Stomach smooth muscle (tissue), 2 donors: Measurements from ENCODE around the gene CATSPERZ.

Experiments used
- H3K27ac ChIP-seq: one replicate; pipeline ENCODE4 v1.7.0; 2013; ENCODE audit warnings: mild to moderate bottlenecking, low read length, inconsistent platforms
- H3K27me3 ChIP-seq, 2 donors: one replicate each; pipeline ENCODE4 v1.7.0; 2013; ENCODE audit warnings: low read length in 2 of 2; ENCODE audit not compliant: insufficient read depth in 2 of 2, control insufficient read depth in 1 of 2
- H3K36me3 ChIP-seq, 2 donors: one replicate each; pipeline ENCODE4 v1.7.0; 2013; ENCODE audit warnings: low read length in 2 of 2; ENCODE audit not compliant: control insufficient read depth in 2 of 2, insufficient read depth in 2 of 2
- H3K4me1 ChIP-seq: one replicate; pipeline ENCODE4 v1.7.0; 2013; ENCODE audit warnings: low read length; ENCODE audit not compliant: control insufficient read depth, insufficient read depth
- H3K4me3 ChIP-seq, 2 donors: one replicate each; pipeline ENCODE4 v1.7.0; 2013; ENCODE audit warnings: low read length in 2 of 2
- H3K9ac ChIP-seq, 2 donors: one replicate each; pipeline ENCODE4 v1.7.0; 2013; ENCODE audit warnings: low read length in 2 of 2, mild to moderate bottlenecking in 1 of 2
- H3K9me3 ChIP-seq, 2 donors: one replicate each; pipeline ENCODE4 v1.7.0; 2013; ENCODE audit warnings: low read length in 2 of 2; ENCODE audit not compliant: control insufficient read depth in 2 of 2
- donor health status: healthy.
- donor health status: Pancreatic carcinoma.

CATSPERZ gene

GRCh38 chr11:64265176-64266160 lies 34.7 kb upstream of the CATSPERZ start:
- Histone ChIP-seq H3K4me3 (no peak overlapping the region), H3K9ac (no peak overlapping the region), H3K36me3 (peaks cover 12 to 27% of the 10 kb centered on the region in 2 donors), H3K27ac (no peak overlapping the region), H3K4me1 (peaks cover 24% of the 10 kb centered on the region), H3K27me3 (no peaks in the 10 kb centered on the region), H3K9me3 (no peaks in the 10 kb centered on the region)

GRCh38 chr11:64266339-64266738 lies 33.8 kb upstream of the CATSPERZ start:
- Histone ChIP-seq H3K4me1 (peaks cover 26% of the 10 kb centered on the region), H3K27me3 (no peaks in the 10 kb centered on the region), H3K9me3 (no peaks in the 10 kb centered on the region), H3K36me3 (peaks cover 12 to 25% of the 10 kb centered on the region in 2 donors), H3K9ac (no peak overlapping the region), H3K4me3 (no peak overlapping the region), H3K27ac (no peak overlapping the region)

DNA sequence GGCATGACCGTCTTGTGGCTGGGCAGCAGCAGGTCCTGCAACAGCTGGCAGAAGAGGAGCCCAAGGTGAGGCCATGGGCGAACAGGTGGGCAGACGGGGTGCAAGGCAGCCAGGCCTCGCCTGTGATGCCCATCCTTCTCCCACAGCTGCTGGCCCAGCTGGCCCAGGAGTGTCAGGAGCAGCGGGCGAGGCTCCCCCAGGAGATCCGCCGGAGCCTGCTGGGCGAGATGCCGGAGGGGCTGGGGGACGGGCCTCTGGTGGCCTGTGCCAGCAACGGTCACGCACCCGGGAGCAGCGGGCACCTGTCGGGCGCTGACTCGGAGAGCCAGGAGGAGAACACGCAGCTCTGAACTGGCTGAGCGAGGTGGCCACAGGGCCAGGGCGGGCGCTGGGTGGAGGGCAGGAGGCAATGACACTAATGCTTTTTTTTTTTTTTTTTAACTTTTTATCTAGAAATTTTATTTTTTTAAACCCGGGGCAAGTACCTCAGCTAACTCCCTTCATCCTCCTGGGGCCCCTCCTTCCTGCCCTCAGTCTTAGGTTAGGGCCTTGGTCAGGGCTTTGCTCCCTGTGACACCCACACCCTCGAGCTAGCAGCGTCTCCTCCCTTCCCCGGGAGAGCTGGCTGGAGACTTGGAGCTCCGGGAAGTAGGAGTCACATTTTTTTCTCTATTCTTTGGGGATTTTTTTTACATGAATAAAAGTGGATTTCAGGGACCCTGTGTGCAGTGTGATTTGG lies 32.8 kb upstream of the CATSPERZ start:
- Histone ChIP-seq H3K27me3 (no peaks in the 10 kb centered on the region), H3K27ac (peak overlapping the region; percentile 96), H3K9ac (no peak overlapping the region), H3K4me3 (no peak overlapping the region), H3K36me3 (peaks cover 9 to 20% of the 10 kb centered on the region in 2 donors), H3K9me3 (no peaks in the 10 kb centered on the region), H3K4me1 (peaks cover 35% of the 10 kb centered on the region)

DNA sequence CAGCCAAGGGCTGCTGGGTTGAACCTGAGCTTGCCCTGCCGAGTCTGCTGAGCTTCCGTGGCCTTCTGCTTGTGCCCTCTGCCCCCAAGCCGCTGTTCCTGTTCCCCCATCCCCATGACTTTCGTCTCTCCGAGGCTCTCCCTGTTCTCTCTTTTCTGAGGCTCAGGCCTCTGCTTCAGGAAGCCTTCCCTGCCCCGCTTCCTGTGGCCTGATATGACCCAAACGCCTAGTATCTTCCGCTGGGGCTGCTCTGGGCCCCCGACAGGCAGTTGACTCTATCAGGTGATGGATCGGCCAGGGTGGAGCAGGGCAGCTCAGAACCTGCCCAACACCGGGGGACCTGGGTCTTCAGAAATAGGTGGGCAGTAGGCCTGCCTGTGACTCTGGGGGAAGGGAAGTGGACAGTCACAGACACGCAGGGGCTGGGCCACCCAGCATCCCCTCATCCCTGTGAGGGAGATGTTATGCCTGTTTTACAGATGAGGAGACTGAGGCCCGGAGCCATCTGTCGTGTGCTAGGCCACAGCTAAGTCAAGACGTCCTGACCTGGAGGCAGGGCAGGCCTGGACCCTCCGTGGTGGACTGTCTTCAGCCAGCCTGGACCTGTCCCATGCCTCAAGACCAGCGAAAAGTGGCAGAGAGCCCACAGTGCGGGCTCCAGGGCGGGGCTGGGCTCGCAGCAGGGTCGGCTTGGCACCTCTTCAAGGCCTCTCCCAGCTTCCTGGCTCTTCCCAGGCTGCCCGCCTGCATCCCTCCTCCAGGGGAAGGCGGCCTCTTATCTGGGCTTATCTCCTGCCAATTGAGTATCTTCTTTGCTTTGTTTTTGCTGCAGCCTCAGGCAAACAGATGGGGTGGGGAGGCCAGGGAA lies 31.9 kb upstream of the CATSPERZ start:
- Histone ChIP-seq H3K4me3 (peak overlapping the region; percentile 72 to 94), H3K4me1 (peaks cover 35% of the 10 kb centered on the region), H3K27me3 (no peaks in the 10 kb centered on the region), H3K36me3 (peaks cover 0 to 17% of the 10 kb centered on the region in 2 donors), H3K9me3 (no peaks in the 10 kb centered on the region), H3K9ac (peak overlapping the region; percentile 78 to 86), H3K27ac (peak overlapping the region; percentile 96)

DNA sequence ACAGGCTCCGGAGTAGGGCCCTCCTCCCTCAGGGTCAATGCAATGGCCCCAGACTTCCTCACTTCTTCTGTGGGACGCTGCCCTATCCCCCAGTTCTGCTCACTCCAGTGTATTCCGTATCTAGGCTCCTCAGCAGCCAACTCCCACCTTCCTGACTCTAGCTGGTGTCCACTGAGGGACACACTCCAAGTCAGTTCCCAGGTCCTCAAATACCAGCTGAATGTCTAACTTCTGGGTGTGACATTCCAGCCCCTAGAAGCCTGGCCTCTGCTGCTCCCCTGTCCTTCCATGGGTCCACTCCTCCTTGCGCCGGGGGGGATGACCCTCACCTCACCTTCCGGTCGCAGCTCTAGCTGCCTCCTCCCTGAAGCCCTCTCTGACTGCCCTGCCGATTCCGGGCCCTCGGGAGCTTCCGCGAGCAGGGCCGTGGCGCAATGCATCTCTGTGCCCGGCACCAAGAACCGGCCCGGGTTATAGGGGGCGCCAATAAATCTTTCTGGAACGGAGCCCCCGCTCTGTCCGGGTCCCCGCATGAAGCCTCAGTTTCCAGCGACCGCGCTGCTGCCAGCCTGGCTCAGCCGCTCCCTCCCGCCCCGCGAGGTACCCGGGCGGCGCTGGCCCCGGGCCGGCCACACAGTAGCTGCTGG lies 31.1 kb upstream of the CATSPERZ start:
- peak overlapping the region; percentile 72 to 94 for H3K4me3 ChIP-seq
- H3K27ac ChIP-seq, result peak overlapping the region; percentile 96
- H3K36me3 ChIP-seq, result peaks cover 0 to 14% of the 10 kb centered on the region in 2 donors
- H3K4me1 ChIP-seq, result peaks cover 35% of the 10 kb centered on the region
- no peaks in the 10 kb centered on the region for H3K27me3 ChIP-seq
- H3K9ac ChIP-seq, result peak overlapping the region; percentile 78 to 86
- H3K9me3 ChIP-seq, result no peaks in the 10 kb centered on the region

DNA sequence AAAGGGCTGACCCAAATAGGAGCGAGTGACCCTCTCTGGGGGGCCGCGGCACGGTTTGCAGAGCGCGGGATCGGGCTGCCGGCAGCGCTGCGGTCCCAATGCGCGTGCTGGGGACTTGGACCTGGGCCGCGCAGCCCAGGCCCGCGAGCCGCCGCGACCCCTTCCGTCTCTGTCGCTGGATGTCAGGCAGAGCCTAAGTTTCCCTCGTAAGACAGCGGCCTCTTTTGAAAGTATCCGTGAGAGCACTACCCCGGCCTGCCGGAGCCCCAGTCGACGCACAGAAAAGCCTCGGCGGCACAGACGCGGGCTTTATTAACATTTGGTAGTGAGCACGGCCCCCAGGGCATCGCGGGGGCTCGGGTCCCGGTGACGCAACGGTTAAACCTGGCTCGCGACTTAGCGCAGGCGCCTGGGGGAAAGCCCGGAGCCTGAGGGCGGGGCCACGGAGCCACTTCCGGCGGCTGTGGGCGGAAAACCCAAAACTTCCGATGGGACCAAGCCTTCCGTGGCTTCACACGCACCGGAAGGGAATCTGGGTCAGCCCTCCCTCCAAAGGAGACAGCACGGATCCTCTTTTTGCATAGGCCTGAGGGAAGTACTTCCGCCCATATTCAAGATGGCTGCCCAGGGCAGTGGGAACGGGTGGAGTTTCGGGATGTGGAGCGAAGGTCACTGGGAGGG lies 30.5 kb upstream of the CATSPERZ start:
- peaks cover 35% of the 10 kb centered on the region for H3K4me1 ChIP-seq
- H3K27ac ChIP-seq, result peak overlapping the region; percentile 96
- no peaks in the 10 kb centered on the region for H3K27me3 ChIP-seq
- no peaks in the 10 kb centered on the region for H3K9me3 ChIP-seq
- peaks cover 0 to 9% of the 10 kb centered on the region in 2 donors for H3K36me3 ChIP-seq
- peak overlapping the region; percentile 93 to 96 for H3K9ac ChIP-seq
- H3K4me3 ChIP-seq, result peak overlapping the region; percentile 94 to 99

DNA sequence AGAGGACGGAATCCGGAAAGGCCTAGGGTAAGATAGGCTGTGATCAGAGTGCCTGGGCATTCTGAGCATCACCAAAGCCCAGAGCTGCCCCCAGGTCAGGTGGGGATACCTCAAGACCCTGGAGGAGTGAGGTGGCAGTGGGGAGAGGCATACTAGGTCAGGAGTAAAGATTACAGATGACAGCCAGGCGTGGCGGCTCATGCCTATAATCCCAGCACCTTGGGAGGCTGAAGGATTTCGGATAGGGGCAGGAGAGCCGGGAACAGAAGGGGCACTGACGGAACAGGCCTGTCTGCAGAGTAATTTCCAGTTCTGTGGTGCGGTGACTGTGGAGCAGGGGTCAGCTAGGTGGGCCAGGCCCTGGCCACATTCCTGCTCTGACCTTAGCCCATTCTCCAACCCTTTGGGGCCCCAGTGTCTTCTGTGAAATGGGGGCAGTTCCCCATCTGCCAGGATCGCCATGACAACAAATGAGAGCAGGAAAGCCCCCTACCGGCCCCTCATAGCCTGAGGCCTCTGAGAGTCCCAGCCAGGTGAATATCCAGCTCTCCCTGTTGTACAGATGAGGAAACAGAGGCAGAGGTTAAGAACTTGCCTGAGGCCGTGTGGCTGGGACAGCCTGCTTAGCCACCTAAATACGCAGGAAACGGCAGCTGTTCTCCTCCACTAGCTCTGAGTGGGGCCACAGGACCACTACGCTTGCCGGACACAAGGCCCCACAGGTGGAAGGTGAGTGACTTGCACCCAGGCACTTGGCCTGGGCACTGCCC lies 24.9 kb upstream of the CATSPERZ start:
- Histone ChIP-seq H3K27ac (no peak overlapping the region), H3K9me3 (no peaks in the 10 kb centered on the region), H3K27me3 (no peaks in the 10 kb centered on the region), H3K36me3 (peaks cover 11 to 17% of the 10 kb centered on the region in 2 donors), H3K4me3 (no peak overlapping the region), H3K4me1 (peaks cover 13% of the 10 kb centered on the region), H3K9ac (no peak overlapping the region)

GRCh38 chr11:64275841-64276240 lies 24.3 kb upstream of the CATSPERZ start:
- Histone ChIP-seq H3K4me3 (no peak overlapping the region), H3K27me3 (no peaks in the 10 kb centered on the region), H3K36me3 (peaks cover 11 to 17% of the 10 kb centered on the region in 2 donors), H3K4me1 (peaks cover 8% of the 10 kb centered on the region), H3K27ac (no peak overlapping the region), H3K9ac (no peak overlapping the region), H3K9me3 (no peaks in the 10 kb centered on the region)
